Stimulated activated CD8-positive, alpha-beta memory T cell treated with anti-CD3 and anti-CD28 coated beads, Interleukin-12 subunit alpha, Interleukin-12 subunit beta, amount 100 ng/mL, for 1 hour (primary cell): Measurements from ENCODE around the gene ZNF556.

Source experiments
- DNase-seq: peaks from one replicate; pipeline ENCODE4 v3.0.0-alpha.2; 2020; ENCODE audit warnings: low read depth

ZNF556 gene

GRCh38 chr19:2905918-2906519 is 38.9 kb downstream of the ZNF556 start:
- DNase-seq: no peak

GRCh38 chr19:2906631-2907195 is 39.6 kb downstream of the ZNF556 start:
- no peak for DNase-seq

- no peak for DNase-seq
Observed at GRCh38 chr19:2912306-2912705, 45.2 kb downstream of the ZNF556 start.

GRCh38 chr19:2917275-2918184 is 50.4 kb downstream of the ZNF556 start:
- DNase-seq: no peak

- DNase-seq: no peak
Observed at GRCh38 chr19:2922987-2923386, 55.9 kb downstream of the ZNF556 start.

GRCh38 chr19:2923510-2923909 is 56.4 kb downstream of the ZNF556 start:
- DNase-seq: no peak

GRCh38 chr19:2926341-2927031 is 59.4 kb downstream of the ZNF556 start:
- DNase-seq: no peak

- no peak for DNase-seq
Observed at GRCh38 chr19:2927032-2927430, 59.9 kb downstream of the ZNF556 start.
